NK-92 (cell line): Measurements from ENCODE around the gene TMEM156.
"Not testable (repeated sequence)": the region's sequence is repeated elsewhere in the genome, so short reads cannot be mapped to it uniquely, and the experiment has no call there.

Experiments
- DNase-seq: peaks from one replicate; lab custom pipeline; 2025; ENCODE audit not compliant: unreplicated experiment; lab: John Stamatoyannopoulos, UW

TMEM156 gene

GRCh38 chr4:38958453-38959190 is 73.6 kb downstream of the TMEM156 start:
- no peak for DNase-seq

- no peak for DNase-seq
Measured at GRCh38 chr4:38957893-38958292, 74.3 kb downstream of the TMEM156 start.

GRCh38 chr4:38957261-38957815 is 74.9 kb downstream of the TMEM156 start:
- no peak for DNase-seq

GRCh38 chr4:38955957-38956356 is 76.3 kb downstream of the TMEM156 start:
- DNase-seq, result no peak

GRCh38 chr4:38954727-38955126 is 77.5 kb downstream of the TMEM156 start:
- no peak for DNase-seq

GRCh38 chr4:38952017-38952416 is 80.2 kb downstream of the TMEM156 start:
- no peak for DNase-seq

GRCh38 chr4:38951598-38951997 is 80.6 kb downstream of the TMEM156 start:
- no peak for DNase-seq

GRCh38 chr4:38950734-38951133 is 81.5 kb downstream of the TMEM156 start:
- DNase-seq, result no peak

- DNase-seq, result no peak
Measured at GRCh38 chr4:38950159-38950558, 82.0 kb downstream of the TMEM156 start.

GRCh38 chr4:38949411-38950051 is 82.7 kb downstream of the TMEM156 start:
- DNase-seq, result no peak

- no peak for DNase-seq
Measured at GRCh38 chr4:38948551-38948950, 83.7 kb downstream of the TMEM156 start.

GRCh38 chr4:38946919-38947318 is 85.3 kb downstream of the TMEM156 start:
- DNase-seq, result no peak

GRCh38 chr4:38944440-38944839 is 87.8 kb downstream of the TMEM156 start:
- DNase-seq, result no peak

- no peak for DNase-seq
Measured at GRCh38 chr4:38943343-38943742, 88.9 kb downstream of the TMEM156 start.

- not testable (repeated sequence) for DNase-seq
Measured at GRCh38 chr4:38941906-38942305, 90.3 kb downstream of the TMEM156 start.

- DNase-seq, result no peak
Measured at GRCh38 chr4:38940476-38940875, 91.7 kb downstream of the TMEM156 start.

GRCh38 chr4:38939165-38939564 is 93.0 kb downstream of the TMEM156 start:
- DNase-seq, result no peak

- no peak for DNase-seq
Measured at GRCh38 chr4:38935391-38936073, 96.7 kb downstream of the TMEM156 start.

- no peak for DNase-seq
Measured at GRCh38 chr4:38931125-38931524, 101.1 kb downstream of the TMEM156 start.

- DNase-seq, result no peak
Measured at GRCh38 chr4:38930707-38931106, 101.5 kb downstream of the TMEM156 start.

GRCh38 chr4:38930204-38930603 is 102.0 kb downstream of the TMEM156 start:
- DNase-seq, result no peak

- DNase-seq, result no peak
Measured at GRCh38 chr4:38928974-38929373, 103.2 kb downstream of the TMEM156 start.
